IPS-18a (cell line): Measurements from ENCODE around the gene PPIA.
A peak's percentile ranks its signal among the peaks of the same experiment; 100 is the strongest.

ENCODE experiments used
- H3K27ac ChIP-seq: one replicate; pipeline ENCODE4 v1.5.1; 2013; ENCODE audit warnings: low read length
- H3K27me3 ChIP-seq: one replicate; pipeline ENCODE4 v1.6.1; 2013; ENCODE audit warnings: mild to moderate bottlenecking, low read length; ENCODE audit not compliant: control insufficient read depth, insufficient read depth
- H3K36me3 ChIP-seq: one replicate; pipeline ENCODE4 v1.6.1; 2013; ENCODE audit warnings: low read depth, low read length; ENCODE audit not compliant: control insufficient read depth
- H3K4me1 ChIP-seq: one replicate; pipeline ENCODE4 v1.6.1; 2013; ENCODE audit warnings: low read depth, low read length; ENCODE audit not compliant: control insufficient read depth
- H3K4me3 ChIP-seq: one replicate; pipeline ENCODE4 v1.5.1; 2013; ENCODE audit warnings: low read length
- H3K9ac ChIP-seq: one replicate; pipeline ENCODE4 v1.6.1; 2013; ENCODE audit warnings: mild to moderate bottlenecking, low read length, moderate library complexity
- H3K9me3 ChIP-seq: one replicate; pipeline ENCODE4 v1.6.1; 2013; ENCODE audit warnings: low read depth, low read length; ENCODE audit not compliant: control insufficient read depth

Gene PPIA

DNA sequence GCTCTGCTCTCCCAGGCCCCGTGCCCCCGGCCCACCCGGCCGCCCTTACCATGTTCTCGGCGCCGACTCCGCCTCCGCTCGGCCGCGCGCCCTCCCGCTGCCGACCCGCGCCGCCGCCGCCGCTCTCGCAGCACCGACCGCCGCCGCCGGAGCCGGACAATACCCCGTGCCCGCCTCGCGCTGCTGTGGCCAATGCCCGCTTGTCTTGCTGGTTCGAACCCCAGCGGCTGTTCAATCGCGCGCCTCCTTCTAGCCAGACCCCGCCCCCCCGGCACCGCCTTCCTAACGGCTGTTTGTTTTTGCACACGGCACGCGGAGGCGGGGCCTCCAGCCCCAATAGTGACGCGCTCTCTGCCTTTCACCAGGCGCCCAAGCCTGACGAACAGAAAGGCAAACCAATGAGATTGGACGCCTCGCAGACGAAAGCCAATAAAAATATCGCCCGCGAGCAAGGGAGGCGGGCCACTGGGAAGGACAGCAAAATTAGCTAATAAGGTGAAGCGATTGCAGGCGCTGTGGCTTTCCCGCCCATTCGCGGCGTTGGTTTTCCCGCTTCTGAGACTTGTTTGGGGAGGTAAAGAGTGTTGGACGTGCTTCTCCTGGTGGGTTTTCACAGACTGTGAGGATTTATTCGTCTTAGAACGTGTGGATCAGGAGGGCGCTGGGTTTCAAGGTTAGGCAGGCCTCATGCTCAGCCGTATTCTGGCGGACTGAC is 51.6 kb downstream of the PPIA start, which contains the start of gene H2AZ2:
Gene H2AZ2 (minus strand): TSS at position 168 of the 715 bp plus-strand sequence. CDS start 116 bp downstream, at position 52.
- H3K27me3 ChIP-seq = no peaks in the 10 kb centered on the region
- no peaks in the 10 kb centered on the region for H3K4me1 ChIP-seq
- H3K36me3 ChIP-seq = no peaks in the 10 kb centered on the region
- peak within 1 kb of the TSS; percentile 94 for H3K9ac ChIP-seq
- H3K9me3 ChIP-seq = no peaks in the 10 kb centered on the region
- H3K27ac ChIP-seq = peak within 1 kb of the TSS; percentile 96
- peak within 1 kb of the TSS; percentile 97 for H3K4me3 ChIP-seq

GRCh38 chr7:44849259-44849884 is 52.9 kb downstream of the PPIA start:
- no peaks in the 10 kb centered on the region for H3K9me3 ChIP-seq
- H3K9ac ChIP-seq = peak overlapping the region; percentile 94
- no peak overlapping the region for H3K27ac ChIP-seq
- H3K27me3 ChIP-seq = no peaks in the 10 kb centered on the region
- H3K4me1 ChIP-seq = no peaks in the 10 kb centered on the region
- peak overlapping the region; percentile 80 for H3K4me3 ChIP-seq
- H3K36me3 ChIP-seq = no peaks in the 10 kb centered on the region

- Histone ChIP-seq H3K36me3 (no peaks in the 10 kb centered on the region), H3K4me1 (no peaks in the 10 kb centered on the region), H3K27me3 (no peaks in the 10 kb centered on the region), H3K27ac (no peak overlapping the region), H3K9me3 (no peaks in the 10 kb centered on the region), H3K4me3 (no peak overlapping the region), H3K9ac (no peak overlapping the region)
These were observed 53.5 kb downstream of the PPIA start for GRCh38 chr7:44849885-44850544.

DNA sequence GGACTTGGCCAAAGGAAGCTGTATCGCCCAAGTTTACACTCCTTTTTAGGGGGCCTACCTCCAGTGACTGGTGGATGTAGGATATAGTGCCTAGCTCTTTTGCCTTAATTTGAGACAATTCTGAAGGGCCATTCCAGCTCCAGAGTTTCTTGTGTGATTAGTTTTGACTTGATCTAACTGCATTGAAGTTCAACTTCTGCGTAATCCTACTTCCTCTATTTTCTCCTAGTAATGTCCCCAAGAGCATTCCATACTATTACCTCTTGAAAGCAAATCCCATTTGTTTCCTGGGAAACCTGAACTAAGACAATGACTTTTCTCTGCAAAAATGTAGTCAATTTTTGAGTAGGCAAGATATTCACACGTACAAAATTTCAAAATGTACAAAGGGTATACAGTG is 56.1 kb downstream of the PPIA start:
- H3K4me3 ChIP-seq = no peak overlapping the region
- H3K27me3 ChIP-seq = no peaks in the 10 kb centered on the region
- no peak overlapping the region for H3K9ac ChIP-seq
- H3K27ac ChIP-seq = no peak overlapping the region
- H3K4me1 ChIP-seq = no peaks in the 10 kb centered on the region
- no peaks in the 10 kb centered on the region for H3K36me3 ChIP-seq
- no peaks in the 10 kb centered on the region for H3K9me3 ChIP-seq
